RWPE2 (cell line): ENCODE measurements around the gene NUP62.

ENCODE experiments used
- ATAC-seq: fragments of 200-7000 bp; cut with Tn5 transposase; 3 replicates; pipeline ENCODE4 v1.9.1; 2021; ENCODE audit warnings: low read depth
- DNase-seq: peaks from one replicate; pipeline ENCODE4 v3.0.0-alpha.2; 2020; ENCODE audit warnings: low spot score
- H3K27ac ChIP-seq: fragments of 450-650 bp; 2 replicates; pipeline ENCODE4 v1.5.1; 2017; ENCODE audit warnings: mild to moderate bottlenecking; ENCODE audit not compliant: poor library complexity, severe bottlenecking
- H3K27me3 ChIP-seq: fragments of 250-450 bp; sonication (Bioruptor Pico); 2 replicates; pipeline ENCODE4 v1.5.1; 2021; ENCODE audit warnings: mild to moderate bottlenecking, moderate library complexity; ENCODE audit not compliant: insufficient read depth, poor library complexity, severe bottlenecking
- H3K36me3 ChIP-seq: fragments of 250-450 bp; sonication (Bioruptor Pico); 2 replicates; pipeline ENCODE4 v1.5.1; 2020; ENCODE audit warnings: low read depth, mild to moderate bottlenecking, moderate library complexity
- H3K4me1 ChIP-seq: fragments of 250-450 bp; sonication (Bioruptor Pico); 2 replicates; pipeline ENCODE4 v1.5.1; 2021; ENCODE audit warnings: mild to moderate bottlenecking, moderate library complexity; ENCODE audit not compliant: insufficient read depth, poor library complexity, severe bottlenecking
- H3K4me3 ChIP-seq: fragments of 250-450 bp; sonication (Bioruptor Pico); 2 replicates; pipeline ENCODE4 v1.5.1; 2021; ENCODE audit warnings: mild to moderate bottlenecking, moderate library complexity; ENCODE audit not compliant: severe bottlenecking
- H3K9me3 ChIP-seq: fragments of 250-450 bp; sonication (Bioruptor Pico); 2 replicates; pipeline ENCODE4 v1.5.1; 2021; ENCODE audit warnings: mild to moderate bottlenecking, moderate library complexity; ENCODE audit not compliant: severe bottlenecking
- TF ChIP-seq, protein P1 (sequence below): fragments of 450-650 bp; IDR thresholded peaks from one replicate; pipeline ENCODE4 v1.5.1; 2017; ENCODE audit warnings: mild to moderate bottlenecking, moderate library complexity; ENCODE audit not compliant: poor library complexity, severe bottlenecking

NUP62 gene, protein sequence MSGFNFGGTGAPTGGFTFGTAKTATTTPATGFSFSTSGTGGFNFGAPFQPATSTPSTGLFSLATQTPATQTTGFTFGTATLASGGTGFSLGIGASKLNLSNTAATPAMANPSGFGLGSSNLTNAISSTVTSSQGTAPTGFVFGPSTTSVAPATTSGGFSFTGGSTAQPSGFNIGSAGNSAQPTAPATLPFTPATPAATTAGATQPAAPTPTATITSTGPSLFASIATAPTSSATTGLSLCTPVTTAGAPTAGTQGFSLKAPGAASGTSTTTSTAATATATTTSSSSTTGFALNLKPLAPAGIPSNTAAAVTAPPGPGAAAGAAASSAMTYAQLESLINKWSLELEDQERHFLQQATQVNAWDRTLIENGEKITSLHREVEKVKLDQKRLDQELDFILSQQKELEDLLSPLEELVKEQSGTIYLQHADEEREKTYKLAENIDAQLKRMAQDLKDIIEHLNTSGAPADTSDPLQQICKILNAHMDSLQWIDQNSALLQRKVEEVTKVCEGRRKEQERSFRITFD

DNA sequence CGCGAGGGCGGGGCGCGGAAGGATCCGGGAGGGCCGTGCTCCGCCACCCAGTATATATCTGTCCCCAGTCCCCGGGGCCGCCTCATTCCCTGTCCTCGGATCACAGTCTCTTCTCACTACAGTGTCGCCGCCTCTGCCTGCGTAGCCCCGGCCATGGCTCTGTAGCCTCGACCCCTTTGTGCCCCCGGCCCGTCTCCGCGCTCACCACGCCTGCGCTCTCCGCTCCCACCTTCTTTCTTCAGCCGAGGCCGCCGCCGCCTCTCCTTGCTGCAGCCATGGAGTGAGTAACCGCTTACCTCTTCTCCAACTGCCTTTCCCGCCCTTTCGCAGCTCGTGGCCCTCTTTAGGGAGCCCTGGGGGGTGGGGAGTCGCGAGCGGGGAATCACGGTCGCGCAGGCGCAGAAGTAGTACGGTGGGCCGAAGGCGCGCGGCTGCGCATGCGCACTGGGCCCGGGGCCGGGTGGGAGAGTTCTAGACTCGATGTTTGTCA is at the start of gene NUP62, which contains the start of gene ATF5:
Gene NUP62, minus strand, starts transcription at position 384 of the 490 bp plus-strand sequence. CDS start 19,697 bp downstream, outside the sequence.
Gene ATF5, plus strand, starts transcription at position 85 of the 490 bp plus-strand sequence. CDS start 1,646 bp downstream, outside the sequence.
- no peaks in the 10 kb centered on the region for H3K27me3 ChIP-seq
- peak within 1 kb of the TSS; percentile 70 for H3K4me3 ChIP-seq
- DNase-seq (peak; percentile 87), ATAC-seq (peak; percentile 52)
- H3K9me3 ChIP-seq: no peaks in the 10 kb centered on the region
- H3K36me3 ChIP-seq: peaks cover 48% of the 10 kb centered on the region
- TF ChIP-seq, protein P1, sequence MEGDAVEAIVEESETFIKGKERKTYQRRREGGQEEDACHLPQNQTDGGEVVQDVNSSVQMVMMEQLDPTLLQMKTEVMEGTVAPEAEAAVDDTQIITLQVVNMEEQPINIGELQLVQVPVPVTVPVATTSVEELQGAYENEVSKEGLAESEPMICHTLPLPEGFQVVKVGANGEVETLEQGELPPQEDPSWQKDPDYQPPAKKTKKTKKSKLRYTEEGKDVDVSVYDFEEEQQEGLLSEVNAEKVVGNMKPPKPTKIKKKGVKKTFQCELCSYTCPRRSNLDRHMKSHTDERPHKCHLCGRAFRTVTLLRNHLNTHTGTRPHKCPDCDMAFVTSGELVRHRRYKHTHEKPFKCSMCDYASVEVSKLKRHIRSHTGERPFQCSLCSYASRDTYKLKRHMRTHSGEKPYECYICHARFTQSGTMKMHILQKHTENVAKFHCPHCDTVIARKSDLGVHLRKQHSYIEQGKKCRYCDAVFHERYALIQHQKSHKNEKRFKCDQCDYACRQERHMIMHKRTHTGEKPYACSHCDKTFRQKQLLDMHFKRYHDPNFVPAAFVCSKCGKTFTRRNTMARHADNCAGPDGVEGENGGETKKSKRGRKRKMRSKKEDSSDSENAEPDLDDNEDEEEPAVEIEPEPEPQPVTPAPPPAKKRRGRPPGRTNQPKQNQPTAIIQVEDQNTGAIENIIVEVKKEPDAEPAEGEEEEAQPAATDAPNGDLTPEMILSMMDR: no peak
- peak within 1 kb of the TSS; percentile 78 for H3K27ac ChIP-seq
- H3K4me1 ChIP-seq: peaks cover 11% of the 10 kb centered on the region

DNA sequence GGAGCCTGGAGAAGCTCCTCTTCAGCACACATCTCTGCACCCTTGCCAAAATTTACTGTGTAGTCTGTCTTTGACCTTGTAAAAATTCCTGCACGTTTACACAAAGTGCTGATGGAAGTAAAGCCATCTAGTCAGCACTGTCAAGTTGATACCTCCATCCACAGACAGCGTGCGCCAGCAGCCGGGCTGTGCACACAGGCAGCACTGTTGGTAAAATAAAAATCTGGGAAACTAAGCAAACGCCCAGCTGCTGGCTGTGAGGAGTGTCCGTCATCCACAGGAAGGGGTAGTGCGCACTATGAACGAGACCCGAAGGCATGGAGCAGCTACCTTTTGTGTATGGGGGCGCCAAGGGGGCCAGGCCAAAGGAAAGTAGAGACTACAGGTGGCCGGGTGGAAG is 49.0 kb upstream of the NUP62 start:
- H3K4me3 ChIP-seq: no peak overlapping the region
- no peak overlapping the region for H3K27ac ChIP-seq
- no peaks in the 10 kb centered on the region for H3K27me3 ChIP-seq
- H3K36me3 ChIP-seq: no peaks in the 10 kb centered on the region
- ATAC-seq (no peak), DNase-seq (no peak)
- H3K4me1 ChIP-seq: no peaks in the 10 kb centered on the region
- H3K9me3 ChIP-seq: no peaks in the 10 kb centered on the region
- TF ChIP-seq, protein P1: no peak

DNA sequence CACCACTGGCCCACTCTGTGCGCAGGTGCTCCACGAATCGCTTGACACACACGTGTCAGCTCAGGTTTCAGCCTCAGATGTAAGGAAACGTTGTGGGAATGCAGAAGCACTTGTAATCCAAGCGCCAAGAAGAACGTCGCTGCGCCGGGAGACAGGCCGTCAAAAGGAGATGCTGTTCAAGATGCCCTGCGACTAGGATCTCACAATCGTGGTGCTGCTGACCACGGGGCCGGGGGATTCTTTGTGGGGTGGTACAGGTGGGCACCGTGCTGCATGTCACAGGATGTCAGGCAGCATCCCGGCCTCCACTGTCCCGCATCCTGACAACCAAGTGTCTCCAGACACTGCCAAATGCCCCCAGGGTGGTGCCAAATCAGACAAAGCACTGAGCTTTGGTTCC is 48.6 kb upstream of the NUP62 start:
- Histone ChIP-seq H3K9me3 (no peaks in the 10 kb centered on the region), H3K27me3 (no peaks in the 10 kb centered on the region), H3K27ac (no peak overlapping the region), H3K4me3 (no peak overlapping the region), H3K4me1 (no peaks in the 10 kb centered on the region), H3K36me3 (no peaks in the 10 kb centered on the region)
- ATAC-seq (no peak), DNase-seq (no peak)
- TF ChIP-seq, protein P1: no peak

DNA sequence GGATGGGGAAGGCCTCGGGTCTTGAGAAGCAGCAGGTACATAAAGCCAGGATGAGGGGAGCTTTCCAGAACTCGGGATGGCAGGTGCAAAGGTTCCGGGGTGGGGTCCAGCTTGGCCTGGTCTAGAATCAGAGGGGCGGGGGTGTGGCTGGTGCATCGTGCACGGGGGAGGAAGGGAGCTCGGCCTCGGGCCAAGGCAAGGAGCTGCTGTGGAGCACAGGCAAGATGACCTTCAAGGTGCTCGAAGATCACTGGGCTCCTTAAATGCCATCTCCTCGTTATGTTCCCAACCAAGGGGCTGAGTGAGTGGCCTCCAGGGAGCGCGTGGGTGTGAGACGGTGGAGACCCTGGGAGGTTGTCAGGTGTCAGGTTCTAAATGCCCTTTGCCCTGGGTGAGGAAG is 47.8 kb upstream of the NUP62 start:
- Histone ChIP-seq H3K36me3 (no peaks in the 10 kb centered on the region), H3K27ac (no peak overlapping the region), H3K27me3 (no peaks in the 10 kb centered on the region), H3K9me3 (no peaks in the 10 kb centered on the region), H3K4me1 (no peaks in the 10 kb centered on the region), H3K4me3 (no peak overlapping the region)
- ATAC-seq: no peak
- no peak for DNase-seq
- TF ChIP-seq, protein P1: no peak

DNA sequence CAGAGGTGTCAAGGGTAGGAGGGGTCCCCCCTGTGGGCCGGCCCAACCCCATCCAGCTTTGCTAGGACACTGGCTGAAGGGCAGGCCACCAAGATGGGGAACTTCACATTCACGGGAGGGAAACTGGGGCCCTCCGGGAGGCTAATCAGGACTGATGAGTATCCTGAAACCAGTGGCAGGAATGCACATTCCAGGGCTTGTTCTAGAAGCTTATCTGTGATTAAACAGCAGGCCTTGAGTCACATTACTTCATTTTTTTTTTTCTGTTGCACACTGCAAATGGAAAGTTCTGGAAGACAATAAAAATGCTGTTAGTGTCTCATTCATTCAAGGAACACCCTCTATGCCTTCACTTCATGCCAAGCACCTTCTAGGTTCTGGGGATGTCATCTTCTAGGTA is 47.2 kb upstream of the NUP62 start:
- Histone ChIP-seq H3K27ac (no peak overlapping the region), H3K36me3 (no peaks in the 10 kb centered on the region), H3K4me3 (no peak overlapping the region), H3K4me1 (no peaks in the 10 kb centered on the region), H3K9me3 (no peaks in the 10 kb centered on the region), H3K27me3 (no peaks in the 10 kb centered on the region)
- DNase-seq: no peak
- no peak for ATAC-seq
- TF ChIP-seq, protein P1: no peak
